ENCODE data around the gene MUC16.
"Not testable (repeated sequence)": the region's sequence is repeated elsewhere in the genome, so short reads cannot be mapped to it uniquely, and the experiment has no call there.

MUC16 gene

DNA sequence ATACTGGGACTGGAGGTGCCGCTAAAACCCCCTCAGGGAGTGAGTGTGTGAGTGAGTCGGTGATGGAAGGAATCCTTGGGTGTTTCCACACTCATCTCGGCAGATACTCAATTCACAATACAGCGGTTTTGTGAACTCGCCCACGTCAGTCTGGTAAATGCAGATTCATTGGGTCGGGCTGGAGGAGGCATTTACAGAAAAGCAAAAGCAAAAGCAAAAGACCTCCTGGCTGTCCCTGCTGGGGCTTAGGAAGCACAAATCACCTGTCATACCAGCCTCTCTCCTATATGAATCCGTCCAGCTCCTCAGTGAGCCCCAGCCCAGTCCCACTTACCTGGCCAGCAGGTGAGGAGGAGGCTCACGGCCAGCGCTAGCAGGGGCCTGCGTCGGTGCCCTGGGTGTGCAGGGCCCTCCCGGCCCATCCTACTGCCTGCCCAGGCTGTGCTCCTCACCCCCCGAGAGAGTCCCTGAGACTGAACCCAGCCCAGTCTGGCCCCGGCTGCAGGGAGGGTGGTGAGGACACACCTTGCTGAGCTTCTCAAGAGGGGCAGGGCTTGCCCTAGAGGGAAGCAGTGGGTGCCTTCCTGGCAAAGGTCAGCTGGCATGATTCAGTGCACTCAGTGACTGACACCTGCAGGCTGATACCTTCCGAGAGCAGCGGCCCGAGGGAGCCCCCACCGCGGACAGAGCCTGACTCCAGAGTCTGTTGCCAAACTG, at the start of gene MUC16:
Gene MUC16, minus strand, starts transcription at position 475 of the 717 bp plus-strand sequence.
- no peak for DNase-seq

DNA sequence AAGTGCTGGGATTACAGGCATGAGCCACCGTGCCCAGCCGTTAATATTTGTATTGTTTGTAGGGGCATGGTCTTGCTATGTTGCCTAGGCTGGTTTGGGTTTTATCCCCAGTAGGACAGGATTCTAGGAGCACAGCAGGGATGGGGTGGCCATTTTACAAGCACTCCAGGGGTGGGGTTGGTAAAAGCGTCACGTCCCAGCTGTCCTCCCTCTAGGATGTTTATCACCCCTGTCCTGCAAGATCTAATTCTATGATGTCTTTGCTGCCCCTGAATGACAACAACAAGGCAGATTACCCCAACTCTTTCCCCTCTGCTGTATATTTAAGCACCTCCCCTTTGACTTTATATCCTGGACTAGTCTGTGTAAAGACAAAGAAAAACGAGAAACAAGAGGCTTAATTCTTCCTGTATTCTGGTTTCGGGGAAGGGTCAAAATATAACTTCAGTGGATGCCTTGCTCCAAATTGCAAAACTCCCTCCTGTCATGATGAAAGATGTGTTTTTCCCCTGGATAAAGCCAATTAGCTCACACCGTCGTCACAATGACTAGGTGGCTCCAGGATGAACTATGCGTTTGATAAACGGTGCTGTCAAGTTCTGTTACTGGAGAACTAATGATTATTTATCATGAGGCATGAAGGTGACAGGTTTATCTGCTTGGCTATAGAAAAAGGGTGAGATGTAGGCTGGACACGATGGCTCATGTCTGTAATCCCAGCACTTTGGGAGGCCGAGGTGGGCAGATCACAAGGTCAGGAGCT, 48.9 kb upstream of the MUC16 start:
- no peak for DNase-seq

DNA sequence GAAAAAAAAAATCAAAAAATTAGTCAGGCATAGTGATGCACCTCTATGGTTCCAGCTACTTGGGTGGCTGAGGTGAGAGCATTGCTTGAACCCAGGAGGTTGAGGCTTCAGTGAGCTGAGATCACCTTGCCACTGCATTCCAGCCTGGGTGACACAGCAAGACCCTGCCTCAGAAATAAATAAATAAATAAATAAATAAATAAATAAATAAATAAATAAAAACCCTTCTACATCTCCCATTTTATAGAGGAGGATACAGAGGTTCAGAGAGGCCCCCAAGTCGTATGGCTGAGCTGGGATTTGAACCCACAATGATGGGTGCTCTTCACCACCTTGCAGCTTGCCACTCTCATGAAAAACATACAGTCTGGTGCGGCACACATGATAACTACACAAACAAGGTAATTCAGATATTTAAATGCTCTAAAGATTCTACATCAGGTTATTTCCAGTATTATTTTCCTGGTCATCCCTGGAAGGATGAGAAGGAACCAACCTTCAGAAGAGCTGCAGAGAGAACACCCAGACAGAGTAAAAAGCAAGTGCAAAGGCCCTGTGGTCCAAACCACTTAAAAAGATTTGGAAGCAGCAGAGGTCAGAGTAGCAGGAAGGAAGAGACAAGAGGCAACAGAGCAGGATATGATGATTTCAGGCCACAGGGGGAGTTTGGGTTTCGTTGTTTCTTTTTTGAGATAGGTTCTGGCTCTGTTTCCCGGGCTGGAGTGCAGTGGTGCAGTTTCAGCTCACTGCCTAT, 47.5 kb upstream of the MUC16 start:
- DNase-seq = no peak

DNA sequence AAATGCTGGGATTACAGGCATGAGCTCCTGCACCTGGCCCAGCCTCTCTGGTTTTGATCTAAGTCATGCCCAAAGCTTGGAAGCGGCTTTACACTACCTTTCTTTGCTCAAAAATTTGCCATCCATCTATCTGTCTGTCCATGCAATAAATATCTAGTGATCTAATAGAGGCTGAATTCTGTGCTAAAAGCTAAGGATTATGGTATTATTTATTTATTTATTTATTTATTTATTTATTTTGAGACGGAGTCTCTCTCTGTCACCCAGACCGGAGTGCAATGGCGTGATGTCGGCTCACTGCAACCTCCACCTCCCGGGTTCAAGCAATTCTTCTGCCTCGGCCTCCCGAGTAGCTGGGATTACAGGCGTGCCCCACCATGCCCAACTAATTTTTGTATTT, 45.9 kb upstream of the MUC16 start:
- DNase-seq = not testable (repeated sequence)

DNA sequence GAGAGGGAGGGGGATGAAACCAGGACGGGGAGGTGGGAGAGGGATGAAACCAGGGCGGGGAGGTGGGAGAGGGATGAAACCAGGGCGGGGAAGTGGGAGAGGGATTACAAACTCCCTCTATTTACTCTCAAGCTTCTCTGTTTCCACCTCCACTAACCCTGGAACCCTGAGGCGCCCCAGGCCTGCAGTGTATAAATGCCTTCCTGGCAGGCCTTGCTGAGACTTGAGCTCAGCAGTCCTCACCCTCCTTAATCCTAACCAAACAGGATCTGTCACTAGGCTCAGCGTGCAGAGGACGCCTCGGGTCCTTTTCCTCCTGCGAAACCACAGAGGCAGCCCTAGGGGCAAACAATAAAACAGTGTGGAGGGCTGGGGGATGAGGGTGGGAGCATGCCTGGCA, 44.6 kb upstream of the MUC16 start:
- no peak for DNase-seq

DNA sequence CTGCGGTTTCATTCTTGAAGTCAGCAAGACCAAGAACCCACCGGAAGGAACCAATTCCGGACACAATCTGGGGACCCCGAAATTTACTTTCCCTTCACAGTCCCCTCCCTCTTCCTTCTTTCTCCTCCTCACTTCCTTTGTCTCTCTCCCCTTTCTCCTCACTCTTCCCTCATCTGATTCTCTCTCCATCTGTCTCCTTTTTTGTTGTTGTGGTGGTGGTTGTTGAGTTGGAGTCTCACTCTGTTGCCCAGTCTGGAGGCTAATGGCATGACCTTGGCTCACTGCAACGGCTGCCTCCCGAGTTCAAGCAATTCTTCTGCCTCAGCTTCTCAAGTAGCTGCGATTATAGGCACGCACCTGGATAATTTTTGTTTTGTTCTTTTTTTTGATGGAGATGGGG, 44.0 kb upstream of the MUC16 start:
- DNase-seq = no peak

DNA sequence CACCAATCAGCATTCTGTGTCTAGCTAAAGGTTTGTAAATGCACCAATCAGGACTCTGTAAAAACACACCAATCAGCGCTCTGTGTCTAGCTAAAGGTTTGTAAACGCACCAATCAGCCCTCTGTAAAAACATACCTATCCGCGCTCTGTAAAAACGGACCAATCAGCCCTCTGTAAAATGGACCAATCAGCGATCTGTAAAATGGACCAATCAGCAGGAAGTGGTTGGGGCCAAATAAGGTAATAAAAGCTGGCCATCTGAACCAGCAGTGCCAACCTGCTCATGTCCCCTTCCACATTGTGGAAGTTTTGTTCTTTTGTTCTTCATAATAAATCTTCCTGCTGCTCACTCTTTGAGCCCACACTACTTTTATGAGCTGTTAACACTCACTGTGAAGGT, 43.5 kb upstream of the MUC16 start:
- not testable (repeated sequence) for DNase-seq

DNA sequence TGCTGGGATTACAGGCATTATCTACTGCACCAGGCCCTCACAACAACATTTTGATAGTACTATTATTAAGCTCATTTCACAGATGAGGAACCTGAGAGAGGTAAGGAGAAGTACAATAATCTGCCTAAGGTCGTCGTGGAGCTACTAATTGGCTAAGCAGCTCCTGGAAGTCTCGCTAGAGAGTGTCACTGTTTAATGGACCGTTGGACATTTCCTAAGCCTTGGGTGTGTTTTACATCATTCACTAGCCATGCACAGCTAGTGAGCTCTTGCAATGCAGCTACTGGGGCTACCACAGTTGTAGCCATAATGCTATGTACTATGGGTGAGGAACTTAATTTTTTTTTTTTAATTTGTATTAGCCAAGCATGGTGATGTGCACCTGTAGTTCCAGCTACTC, 42.7 kb upstream of the MUC16 start:
- no peak for DNase-seq

DNA sequence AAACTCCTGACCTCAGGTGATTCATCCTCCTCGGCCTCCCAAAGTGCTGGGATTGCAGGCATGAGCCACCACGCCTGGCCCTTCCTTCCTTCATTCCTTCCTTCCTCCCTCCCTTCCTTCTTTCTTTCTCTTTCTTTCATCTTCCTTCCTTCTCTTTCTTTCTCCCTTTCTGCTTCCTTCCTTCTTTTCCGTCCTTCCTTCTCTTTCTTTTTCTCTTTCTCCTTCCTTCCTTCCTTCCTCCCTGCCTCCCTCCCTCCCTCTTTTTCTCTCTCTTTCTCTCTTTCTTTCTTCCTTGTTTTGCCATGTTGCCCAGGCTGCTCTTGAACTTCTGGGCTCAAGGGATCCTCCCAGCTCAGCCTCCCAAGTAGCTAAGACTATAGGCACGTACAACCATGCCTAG, 36.5 kb upstream of the MUC16 start:
- DNase-seq = no peak

DNA sequence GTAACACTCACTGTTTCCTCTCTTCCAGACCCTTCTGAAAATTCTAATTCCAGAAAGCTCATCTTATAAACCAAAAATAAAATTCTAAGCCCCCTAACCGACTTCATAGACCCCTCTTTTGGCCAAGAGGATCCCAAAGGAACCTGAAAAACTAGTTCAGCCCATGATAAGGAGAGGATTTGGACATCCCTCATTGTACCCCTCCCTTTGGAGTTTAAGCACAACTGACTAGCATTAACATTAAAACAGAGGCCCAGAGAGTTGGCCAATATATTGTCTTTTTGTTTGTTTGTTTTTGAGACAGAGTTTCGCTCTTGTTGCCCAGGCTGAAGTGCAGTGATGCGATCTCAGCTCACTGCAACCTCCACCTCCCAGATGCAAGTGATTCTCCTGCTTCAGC, 34.2 kb upstream of the MUC16 start:
- DNase-seq = no peak

DNA sequence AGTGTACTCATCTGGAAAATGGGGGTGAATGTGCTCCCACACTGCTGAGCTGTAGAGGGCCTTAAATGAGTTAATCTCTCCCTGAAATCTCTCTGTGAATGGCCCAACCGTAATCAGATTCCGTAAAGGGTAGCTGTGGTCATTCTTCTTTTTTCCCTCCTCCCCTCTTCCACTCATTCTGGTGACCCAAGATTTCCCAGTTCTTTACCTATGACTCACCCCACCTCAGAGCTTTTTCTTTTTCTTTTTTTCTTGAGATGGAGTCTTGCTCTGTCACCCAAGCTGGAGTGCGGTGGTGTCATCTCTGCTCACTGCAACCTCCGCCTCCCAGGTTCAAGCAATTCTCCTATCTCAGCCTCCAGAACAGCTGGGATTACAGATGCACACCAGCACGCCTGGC, 33.3 kb upstream of the MUC16 start:
- no peak for DNase-seq

DNA sequence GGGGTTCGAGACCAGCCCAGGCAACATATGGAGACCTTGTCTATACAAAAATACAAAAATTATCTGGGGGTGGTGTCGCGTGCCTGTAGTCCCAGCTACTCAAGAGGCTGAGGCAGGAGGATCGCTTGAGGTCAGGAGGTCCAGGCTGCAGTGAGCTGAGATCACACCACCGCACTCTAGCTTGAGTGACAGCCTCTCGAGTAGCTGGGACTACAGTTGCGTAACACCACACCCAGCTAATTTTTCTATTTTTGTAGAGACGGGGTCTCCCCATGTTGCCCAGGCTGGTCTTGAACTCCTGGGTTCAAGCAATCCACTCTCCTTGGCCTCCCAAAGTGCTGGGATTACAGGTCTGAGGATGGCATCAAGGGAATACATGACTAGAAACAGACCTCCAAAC, 30.8 kb upstream of the MUC16 start:
- DNase-seq = no peak

DNA sequence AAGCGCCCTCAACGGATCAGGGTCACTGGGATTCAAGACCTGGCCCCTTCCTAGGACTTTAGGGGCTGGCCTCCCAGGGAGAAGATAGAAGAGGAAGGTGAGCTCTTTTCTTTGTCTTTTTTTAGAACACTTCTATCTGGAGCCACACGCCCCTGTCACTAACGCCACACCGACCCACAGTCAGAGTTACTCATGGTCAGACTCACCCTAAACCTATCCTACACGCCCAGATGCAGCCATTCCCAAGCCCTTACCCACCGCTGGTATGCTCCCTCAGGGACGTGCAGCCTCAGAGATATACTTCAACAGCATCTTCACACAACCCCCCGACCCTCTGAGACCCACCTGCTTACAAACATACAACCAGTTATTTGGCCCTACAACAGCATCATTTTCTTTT, 29.9 kb upstream of the MUC16 start:
- no peak for DNase-seq

DNA sequence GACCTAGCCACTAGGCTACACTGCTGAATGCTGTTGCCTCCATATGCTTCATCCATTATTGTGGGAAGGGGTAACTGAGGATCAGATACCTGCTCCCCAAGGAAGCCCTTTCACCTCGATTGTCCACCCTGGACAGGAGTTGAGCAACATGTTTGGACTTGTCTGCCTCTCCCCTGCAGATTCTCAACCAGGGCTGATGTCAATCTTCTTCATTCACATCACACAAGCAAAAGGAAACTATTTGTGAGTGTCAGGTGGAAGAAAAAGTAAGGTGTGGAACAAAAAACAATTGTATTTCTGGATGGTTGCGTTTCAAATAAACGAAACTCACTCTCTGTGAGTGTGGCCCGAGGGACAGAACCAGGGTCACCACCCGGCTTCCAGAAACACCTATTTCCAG, 29.5 kb upstream of the MUC16 start:
- DNase-seq = no peak

DNA sequence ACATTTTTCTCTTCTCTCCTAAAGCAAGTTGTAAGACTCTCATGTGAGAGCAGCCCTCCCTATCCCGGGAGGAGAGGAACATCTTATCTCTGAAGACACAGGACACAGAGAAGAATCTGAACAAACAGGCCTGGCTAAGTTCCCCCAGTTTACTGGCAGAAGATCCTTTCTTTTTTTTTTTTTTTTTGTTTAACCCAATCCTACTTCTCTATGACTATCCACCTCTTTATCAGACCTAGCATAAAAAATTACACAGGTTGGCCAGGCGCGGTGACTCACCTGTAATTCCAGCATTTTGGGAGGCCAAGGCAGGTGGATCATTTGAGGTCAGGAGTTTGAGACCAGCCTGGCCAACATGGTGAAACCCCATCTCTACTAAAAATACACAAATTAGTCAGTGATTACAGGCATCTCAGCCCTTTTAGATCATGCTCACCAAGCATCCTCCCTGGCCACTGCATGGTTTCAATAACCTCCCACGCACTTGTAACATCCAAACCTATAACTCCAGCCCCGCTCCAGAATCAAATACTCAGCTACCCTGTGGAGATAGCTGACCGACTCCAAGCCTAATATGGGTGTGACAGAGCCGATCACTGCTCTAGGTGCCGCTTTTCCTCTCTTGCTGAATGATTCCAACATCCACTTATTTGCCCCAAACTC, 27.3 kb upstream of the MUC16 start:
- peak; percentile 20 for DNase-seq

DNA sequence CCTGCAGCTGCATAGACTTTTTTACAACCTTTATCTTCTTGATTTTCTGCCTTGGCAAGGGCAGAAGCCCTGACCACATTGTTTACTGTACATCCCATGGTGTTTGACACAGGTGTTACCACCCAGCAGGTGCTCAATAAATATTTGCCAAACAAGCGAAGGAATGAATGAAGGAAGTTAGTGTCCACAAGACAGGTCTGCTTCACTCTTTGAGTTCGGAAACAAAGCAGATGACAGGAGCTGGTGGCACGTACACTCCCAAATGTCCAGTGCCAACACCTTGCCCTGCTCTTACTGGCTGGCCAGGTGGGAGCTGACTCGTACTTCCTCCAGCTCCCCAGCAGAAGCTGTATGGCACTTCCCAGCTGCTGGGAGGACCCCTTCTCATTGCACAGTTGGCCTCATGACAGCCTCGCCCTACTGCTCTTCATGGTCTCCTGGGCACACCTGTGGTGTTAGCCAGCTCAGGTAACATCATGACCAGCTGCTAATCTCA, 22.0 kb upstream of the MUC16 start:
- DNase-seq = no peak

DNA sequence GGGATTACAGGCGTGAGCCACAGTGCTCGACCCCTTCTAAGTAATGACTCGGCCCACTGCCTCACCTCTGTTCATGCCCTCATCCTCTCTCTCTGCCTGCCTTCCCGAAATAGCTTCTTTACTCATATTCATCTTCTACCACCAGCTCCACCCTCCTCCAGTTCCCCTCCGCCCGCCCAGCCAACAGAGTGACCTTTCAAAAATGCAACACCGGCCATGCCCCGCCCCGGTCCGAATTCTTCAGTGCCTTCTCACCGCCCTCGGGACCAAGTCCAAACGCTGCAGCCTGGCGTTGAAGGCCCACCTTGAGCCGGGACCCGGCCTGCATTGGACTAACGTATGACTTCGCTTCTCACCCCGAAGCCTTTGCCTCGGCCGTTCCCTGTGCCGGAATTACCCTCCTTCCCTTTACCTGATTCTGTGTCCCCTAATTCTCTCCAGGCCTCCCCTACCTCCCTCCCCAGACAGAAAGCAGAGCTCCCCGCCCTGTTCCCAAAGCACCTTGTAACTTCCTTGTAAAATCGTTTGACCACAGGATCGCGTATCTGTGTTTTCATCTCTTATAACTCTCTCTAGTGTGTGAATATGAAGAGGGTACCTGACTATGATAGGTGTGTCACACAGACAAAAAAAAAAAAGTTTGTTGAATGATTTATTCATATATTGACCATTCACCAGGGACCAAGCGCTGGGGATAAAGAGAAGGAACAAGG, 8.1 kb upstream of the MUC16 start:
- no peak for DNase-seq

DNA sequence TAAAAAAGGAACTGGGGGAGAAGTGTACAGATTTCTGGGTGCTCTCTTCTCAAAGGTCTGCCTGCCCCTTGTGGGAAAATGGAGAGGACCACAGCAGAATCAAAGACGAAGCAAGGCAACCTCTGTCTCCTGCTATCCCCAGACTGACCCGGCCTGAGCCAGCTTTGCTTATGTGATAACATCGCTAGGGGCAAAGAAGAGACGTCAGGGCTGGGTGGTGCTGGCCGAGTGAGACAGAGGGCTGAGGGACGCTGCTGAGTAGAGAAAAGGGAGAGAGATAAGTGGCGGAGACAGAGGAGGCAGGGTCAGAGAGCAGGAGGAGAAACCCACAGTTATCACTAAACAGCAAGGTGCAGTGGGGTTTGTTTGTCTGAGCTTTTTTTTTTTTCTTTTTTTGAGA, 4.6 kb upstream of the MUC16 start:
- peak; percentile 7 for DNase-seq

DNA sequence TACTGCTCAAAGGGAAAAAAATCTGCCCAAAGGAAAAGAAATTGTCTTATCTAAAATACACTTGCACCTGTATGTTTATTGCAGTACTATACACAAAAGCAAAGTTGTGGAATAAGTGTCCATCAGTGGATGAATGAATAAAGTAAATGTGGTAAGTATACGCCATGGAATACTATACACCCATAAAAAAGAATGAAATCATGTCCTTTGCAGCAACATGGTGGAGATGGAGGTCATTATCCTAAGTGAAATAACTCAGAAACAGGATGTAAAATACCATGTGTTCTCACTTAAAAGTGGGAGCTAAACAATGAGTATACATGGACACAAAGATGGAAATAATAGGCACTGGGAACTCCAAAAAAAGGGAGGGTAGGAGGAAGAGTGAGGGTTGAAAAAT, 3.8 kb upstream of the MUC16 start:
- DNase-seq = no peak

DNA sequence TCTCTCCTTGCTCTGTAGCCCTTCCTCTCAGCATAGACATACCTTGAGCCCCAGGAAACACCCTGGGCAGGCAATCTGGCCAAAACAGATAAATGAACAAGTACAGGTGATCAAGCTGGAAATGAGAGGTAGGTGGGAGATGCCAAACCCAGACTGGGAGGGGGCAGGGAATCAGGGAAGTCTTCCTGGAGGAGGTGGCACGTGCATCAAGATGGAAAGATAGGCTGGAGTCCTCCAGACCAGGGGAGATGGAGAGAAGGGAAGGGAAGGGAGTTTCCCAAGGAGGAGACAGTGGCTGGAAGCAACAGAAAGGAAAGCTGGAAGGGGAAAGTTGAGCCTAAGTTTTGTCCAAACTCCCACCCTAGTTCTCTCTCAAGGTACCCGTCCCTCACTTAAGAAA, 1.7 kb upstream of the MUC16 start:
- DNase-seq = no peak

DNA sequence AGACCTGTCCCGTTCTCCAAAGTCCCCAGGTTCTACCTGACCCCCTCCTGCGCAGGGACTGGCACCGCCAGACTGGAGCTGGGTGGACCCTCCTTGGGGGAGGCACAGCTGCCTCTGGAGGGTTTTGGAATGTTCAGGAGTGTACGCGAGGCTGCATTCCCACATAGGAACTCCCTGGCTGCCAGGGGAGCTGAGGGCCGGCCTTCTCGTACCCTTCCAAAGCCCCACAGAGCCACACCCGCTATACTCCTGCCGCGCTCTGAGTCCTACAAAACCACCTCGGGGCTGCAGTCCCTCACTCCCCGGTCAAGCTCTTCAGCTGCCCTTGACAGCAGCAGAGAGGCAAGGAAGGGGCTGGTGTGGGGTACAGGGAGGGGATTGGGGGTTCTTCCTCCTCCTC, 484 bp upstream of the MUC16 start:
- no peak for DNase-seq

DNA sequence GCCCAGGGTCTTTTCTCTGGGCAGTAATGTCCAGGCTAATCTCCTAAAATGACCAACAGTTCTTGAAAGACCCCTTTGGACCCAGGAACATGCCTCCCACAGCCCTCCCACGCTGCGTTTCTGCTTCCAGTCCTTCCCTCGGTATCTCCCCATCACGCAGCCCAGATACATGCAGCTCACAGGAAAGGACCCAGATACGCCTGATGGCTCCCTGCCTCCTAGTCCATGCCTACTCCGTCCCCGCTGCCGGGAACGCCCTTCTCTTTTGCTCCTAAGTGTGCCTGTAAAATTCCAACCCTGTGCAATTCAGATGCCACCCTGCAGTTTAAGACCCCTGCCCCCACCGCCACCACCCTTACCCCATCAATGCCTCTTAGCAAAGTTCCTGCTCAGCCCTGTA, 778 bp downstream of the MUC16 start:
- no peak for DNase-seq

DNA sequence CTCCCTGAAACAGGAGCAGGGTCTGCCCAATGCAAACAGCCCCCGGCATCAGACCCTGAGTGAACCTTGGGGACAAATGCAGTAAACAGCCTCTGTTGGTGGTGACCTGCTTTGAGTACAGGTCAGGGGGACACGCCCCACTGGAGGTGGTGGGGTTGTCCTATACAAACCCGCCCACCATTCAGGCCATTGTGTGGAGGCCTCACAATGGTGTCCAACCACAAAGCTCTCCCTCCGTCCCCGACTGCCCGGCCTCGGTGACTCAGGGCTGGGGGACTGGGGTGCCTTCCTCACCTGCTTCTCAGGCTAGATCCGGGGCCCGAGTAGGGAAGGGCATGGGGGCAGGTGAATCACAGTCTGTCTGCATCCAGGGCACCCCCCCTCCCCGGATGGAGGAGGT, 1.5 kb downstream of the MUC16 start:
- no peak for DNase-seq
